Measurements from ENCODE around the gene MAP3K9. TPM values are rescaled to one million over a fixed set of nuclear protein-coding genes. Genes with fewer than 3 reads are reported as not detected.

The MAP3K9 gene
- total and polyA plus RNA-seq, 9 of the 15 experiments (the other 6 are each of a cell fraction or from before 2014, with no cell fraction given), result 0.03 to 0.60 (median 0.36) TPM

DNA sequence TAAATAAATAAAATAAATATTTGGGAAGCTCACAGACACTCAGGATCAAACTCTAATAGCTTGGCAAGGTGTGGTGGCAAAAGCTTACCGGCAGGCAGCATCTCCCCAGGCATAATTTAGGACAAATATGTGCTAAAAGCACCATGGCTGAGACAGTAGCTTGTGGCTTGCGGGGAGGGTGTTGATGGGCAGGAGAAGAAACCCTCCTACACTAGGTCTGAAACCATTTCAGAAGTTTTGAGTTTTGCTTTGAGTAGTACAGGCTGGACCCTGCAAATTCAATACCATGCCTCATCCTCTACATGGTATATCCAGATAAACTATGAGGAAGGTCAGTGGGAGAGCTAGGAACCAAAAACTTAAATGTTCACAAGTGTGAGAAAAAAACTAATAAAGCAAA, 33.1 kb downstream of the MAP3K9 start:
- H3K9ac ChIP-seq (ENCODE audit: insufficient read depth in 1 of 2, low read depth in 2 of 2, low read length in 2 of 2), result no peak overlapping the region
- H3K4me3 ChIP-seq, result no peak overlapping the region
- CTCF ChIA-PET (ENCODE audit: low intra/inter-chr PET ratio), result no interaction called here
- no peak overlapping the region for H3K27ac ChIP-seq (ENCODE audit: extremely low read depth, low read depth, low read length)
- ATAC-seq (no peak), FAIRE-seq (no peak), DNase-seq (ENCODE audit: extremely low read depth in 1 of 4, low spot score in 3 of 4) (no peak)
- no peaks in the 10 kb centered on the region for H3K9me1 ChIP-seq (ENCODE audit: control insufficient read depth, insufficient read depth, low read length)
- no TSS peak for BruUV-seq (replicated peaks)
- WGBS (ENCODE audit: insufficient coverage, low coverage, missing lambda C conversion rate), result 0% methylated on average over 2 of the region's 2 CpGs
- no peak overlapping the region for H2AFZ ChIP-seq (ENCODE audit: low read depth, low read length)
- H3K9me3 ChIP-seq (replicated peaks; ENCODE audit: control insufficient read depth, insufficient read depth, low read depth, low read length), result no peaks in the 10 kb centered on the region
- intact Hi-C loops (cut with micrococcal nuclease), result no loop called here
- POLR2A ChIA-PET, result no interaction called here
- H3K4me2 ChIP-seq (ENCODE audit: insufficient read depth, low read length), result no peak overlapping the region
- no peaks in the 10 kb centered on the region for H3K79me2 ChIP-seq (ENCODE audit: control insufficient read depth, insufficient read depth, low read length)
- in situ Hi-C loops (cut with MboI), result no loop called here
- H4K20me1 ChIP-seq (replicated peaks; ENCODE audit: control insufficient read depth, insufficient read depth, low read length), result no peaks in the 10 kb centered on the region
- H3K27me3 ChIP-seq (ENCODE audit: control insufficient read depth in 2 of 2, insufficient read depth in 2 of 2, low read length in 2 of 2), result peaks cover 0 to 10% of the 10 kb centered on the region in 2 experiments; a peak in 2 of 5 replicates
- TF ChIP-seq ZC3H4 (CRISPR knock-in tag; IDR thresholded peaks at IDR 0.05; ENCODE audit: borderline replicate concordance), result no peak
- no peak for TF ChIP-seq SAFB (IDR thresholded peaks at IDR 0.05; ENCODE audit: borderline replicate concordance, low read depth, low read length)
- TF ChIP-seq, protein P1, sequence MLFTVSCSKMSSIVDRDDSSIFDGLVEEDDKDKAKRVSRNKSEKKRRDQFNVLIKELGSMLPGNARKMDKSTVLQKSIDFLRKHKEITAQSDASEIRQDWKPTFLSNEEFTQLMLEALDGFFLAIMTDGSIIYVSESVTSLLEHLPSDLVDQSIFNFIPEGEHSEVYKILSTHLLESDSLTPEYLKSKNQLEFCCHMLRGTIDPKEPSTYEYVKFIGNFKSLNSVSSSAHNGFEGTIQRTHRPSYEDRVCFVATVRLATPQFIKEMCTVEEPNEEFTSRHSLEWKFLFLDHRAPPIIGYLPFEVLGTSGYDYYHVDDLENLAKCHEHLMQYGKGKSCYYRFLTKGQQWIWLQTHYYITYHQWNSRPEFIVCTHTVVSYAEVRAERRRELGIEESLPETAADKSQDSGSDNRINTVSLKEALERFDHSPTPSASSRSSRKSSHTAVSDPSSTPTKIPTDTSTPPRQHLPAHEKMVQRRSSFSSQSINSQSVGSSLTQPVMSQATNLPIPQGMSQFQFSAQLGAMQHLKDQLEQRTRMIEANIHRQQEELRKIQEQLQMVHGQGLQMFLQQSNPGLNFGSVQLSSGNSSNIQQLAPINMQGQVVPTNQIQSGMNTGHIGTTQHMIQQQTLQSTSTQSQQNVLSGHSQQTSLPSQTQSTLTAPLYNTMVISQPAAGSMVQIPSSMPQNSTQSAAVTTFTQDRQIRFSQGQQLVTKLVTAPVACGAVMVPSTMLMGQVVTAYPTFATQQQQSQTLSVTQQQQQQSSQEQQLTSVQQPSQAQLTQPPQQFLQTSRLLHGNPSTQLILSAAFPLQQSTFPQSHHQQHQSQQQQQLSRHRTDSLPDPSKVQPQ (CRISPR knock-in tag; IDR thresholded peaks at IDR 0.05; ENCODE audit: borderline replicate concordance), result no peak
- no peak for TF ChIP-seq SMAD4 (CRISPR knock-in tag; conservative IDR thresholded peaks at IDR 0.05)
- TF ChIP-seq ZNF436 (CRISPR knock-in tag; IDR thresholded peaks at IDR 0.05), result no peak
- no peak for TF ChIP-seq NCOA1 (IDR thresholded peaks at IDR 0.05; ENCODE audit: low read depth)
- no peak for TF ChIP-seq MYC (IDR thresholded peaks at IDR 0.05; ENCODE audit: low read depth, low read length)
- no peak for TF ChIP-seq MYC (CRISPR knock-in tag; IDR thresholded peaks at IDR 0.05; ENCODE audit: borderline replicate concordance, low read depth)
- no peak for TF ChIP-seq FUS (optimal IDR thresholded peaks at IDR 0.05; ENCODE audit: low read depth, low read length)
- no peak for TF ChIP-seq ZNF24 (IDR thresholded peaks at IDR 0.05)
- no peak for TF ChIP-seq ZNF165 (CRISPR knock-in tag; IDR thresholded peaks at IDR 0.05; ENCODE audit: borderline replicate concordance)
- no peak for TF ChIP-seq POLR2G (IDR thresholded peaks at IDR 0.05; ENCODE audit: low read depth, low read length)
- no peak for TF ChIP-seq C11orf30 (IDR thresholded peaks at IDR 0.05; ENCODE audit: low read depth)
- TF ChIP-seq, protein P2, sequence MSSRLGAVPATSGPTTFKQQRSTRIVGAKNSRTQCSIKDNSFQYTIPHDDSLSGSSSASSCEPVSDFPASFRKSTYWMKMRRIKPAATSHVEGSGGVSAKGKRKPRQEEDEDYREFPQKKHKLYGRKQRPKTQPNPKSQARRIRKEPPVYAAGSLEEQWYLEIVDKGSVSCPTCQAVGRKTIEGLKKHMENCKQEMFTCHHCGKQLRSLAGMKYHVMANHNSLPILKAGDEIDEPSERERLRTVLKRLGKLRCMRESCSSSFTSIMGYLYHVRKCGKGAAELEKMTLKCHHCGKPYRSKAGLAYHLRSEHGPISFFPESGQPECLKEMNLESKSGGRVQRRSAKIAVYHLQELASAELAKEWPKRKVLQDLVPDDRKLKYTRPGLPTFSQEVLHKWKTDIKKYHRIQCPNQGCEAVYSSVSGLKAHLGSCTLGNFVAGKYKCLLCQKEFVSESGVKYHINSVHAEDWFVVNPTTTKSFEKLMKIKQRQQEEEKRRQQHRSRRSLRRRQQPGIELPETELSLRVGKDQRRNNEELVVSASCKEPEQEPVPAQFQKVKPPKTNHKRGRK (tag; IDR thresholded peaks at IDR 0.05), result no peak
- TF ChIP-seq U2AF1 (optimal IDR thresholded peaks at IDR 0.05; ENCODE audit: low read depth, low read length), result no peak
- no peaks in the 10 kb centered on the region for H3K4me1 ChIP-seq (replicated peaks in 1 of 2; ENCODE audit: control insufficient read depth in 2 of 2, insufficient read depth in 2 of 2, low read length in 2 of 2)
- H3K36me3 ChIP-seq (ENCODE audit: control insufficient read depth, insufficient read depth, low read length), result no peaks in the 10 kb centered on the region
